Uterus (tissue), 2 donors: ENCODE data around the gene SLC6A6.

Source experiments
- CTCF ChIP-seq, 4 experiments: fragments of 200-600 bp in 2 of 4; fragments of 450-650 bp in 2 of 4; sonication (generic) in 2 of 4; IDR thresholded peaks; one replicate each; pipeline ENCODE4 v1.5.1; 2016 to 2019; ENCODE audit warnings: antibody characterized with exemption in 4 of 4, mild to moderate bottlenecking in 2 of 4, moderate library complexity in 1 of 4
- POLR2A ChIP-seq, 2 donors: fragments of 450-650 bp; IDR thresholded peaks; one replicate each; pipeline ENCODE4 v1.6.1; 2016; ENCODE audit warnings: antibody characterized with exemption in 2 of 2, mild to moderate bottlenecking in 1 of 2, moderate library complexity in 1 of 2

- TF ChIP-seq CTCF (IDR thresholded peaks at IDR 0.05), result no peak
- TF ChIP-seq POLR2A (IDR thresholded peaks at IDR 0.05), result no peak
Measured at GRCh38 chr3:14441920-14442300, 39.5 kb downstream of the SLC6A6 start.
